C4-2B (cell line): Measurements from ENCODE around the gene FAM162A.

Experiments used
- ZFX ChIP-seq: fragments of 450-650 bp; IDR thresholded peaks from 2 replicates; pipeline ENCODE4 v1.6.1; 2017
- TF ChIP-seq, protein P1 (sequence below): fragments of 450-650 bp; conservative IDR thresholded peaks from 2 replicates; pipeline ENCODE4 v1.5.1; 2017; ENCODE audit warnings: mild to moderate bottlenecking

DNA sequence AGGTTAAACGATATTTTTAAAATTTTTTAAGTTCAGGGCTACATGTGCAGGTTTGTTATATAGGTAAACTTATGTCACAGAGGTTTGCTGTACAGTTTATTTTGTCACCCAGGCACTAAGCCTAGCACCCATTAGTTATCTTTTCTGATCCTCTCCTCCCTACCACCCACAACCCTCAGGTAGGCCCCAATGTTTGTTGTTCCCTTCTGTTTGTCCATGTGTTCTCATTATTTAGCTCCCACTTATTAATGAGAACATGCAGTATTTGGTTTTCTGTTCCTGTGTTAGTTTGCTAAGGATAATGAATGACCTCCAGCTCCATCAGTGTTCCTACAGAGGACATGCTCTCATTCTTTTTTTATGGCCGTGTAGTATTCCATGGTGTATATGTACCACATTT lies 14.9 kb downstream of the FAM162A start:
- TF ChIP-seq, protein P1, sequence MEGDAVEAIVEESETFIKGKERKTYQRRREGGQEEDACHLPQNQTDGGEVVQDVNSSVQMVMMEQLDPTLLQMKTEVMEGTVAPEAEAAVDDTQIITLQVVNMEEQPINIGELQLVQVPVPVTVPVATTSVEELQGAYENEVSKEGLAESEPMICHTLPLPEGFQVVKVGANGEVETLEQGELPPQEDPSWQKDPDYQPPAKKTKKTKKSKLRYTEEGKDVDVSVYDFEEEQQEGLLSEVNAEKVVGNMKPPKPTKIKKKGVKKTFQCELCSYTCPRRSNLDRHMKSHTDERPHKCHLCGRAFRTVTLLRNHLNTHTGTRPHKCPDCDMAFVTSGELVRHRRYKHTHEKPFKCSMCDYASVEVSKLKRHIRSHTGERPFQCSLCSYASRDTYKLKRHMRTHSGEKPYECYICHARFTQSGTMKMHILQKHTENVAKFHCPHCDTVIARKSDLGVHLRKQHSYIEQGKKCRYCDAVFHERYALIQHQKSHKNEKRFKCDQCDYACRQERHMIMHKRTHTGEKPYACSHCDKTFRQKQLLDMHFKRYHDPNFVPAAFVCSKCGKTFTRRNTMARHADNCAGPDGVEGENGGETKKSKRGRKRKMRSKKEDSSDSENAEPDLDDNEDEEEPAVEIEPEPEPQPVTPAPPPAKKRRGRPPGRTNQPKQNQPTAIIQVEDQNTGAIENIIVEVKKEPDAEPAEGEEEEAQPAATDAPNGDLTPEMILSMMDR, result no peak
- TF ChIP-seq ZFX, result no peak
